Gastroesophageal sphincter (tissue), 4 donors: ENCODE results near the gene HIGD1A. TPM values are rescaled to one million over a fixed set of nuclear protein-coding genes. Genes with fewer than 3 reads are reported as not detected.

Experiments used
- ATAC-seq: fragments of 150-250 bp; one replicate; pipeline ENCODE4 v1.9.1; 2016; ENCODE audit warnings: mild to moderate bottlenecking, moderate library complexity
- H3K27ac ChIP-seq, 4 donors: fragments of 200-600 bp; sonication (generic) in 3 of 4; 1 replicate in 3 of 4; 2 replicates in 1 of 4; pipeline ENCODE4 v1.5.1; 2016 to 2019
- H3K27me3 ChIP-seq: fragments of 200-600 bp; sonication (generic); one replicate; pipeline ENCODE4 v1.5.1; 2019
- H3K36me3 ChIP-seq, 2 donors: fragments of 200-600 bp; sonication (generic); one replicate each; pipeline ENCODE4 v1.5.1; 2019; ENCODE audit warnings: control low read depth in 1 of 2
- H3K4me1 ChIP-seq, 3 donors: fragments of 200-600 bp; sonication (generic); 1 replicate in 2 of 3; 2 replicates in 1 of 3; pipeline ENCODE4 v1.5.1; 2016 to 2019; ENCODE audit warnings: control low read depth in 2 of 3
- H3K4me3 ChIP-seq, 2 donors: fragments of 200-600 bp; sonication (generic); one replicate each; pipeline ENCODE4 v1.5.1; 2019; ENCODE audit warnings: mild to moderate bottlenecking in 1 of 2, moderate library complexity in 1 of 2
- H3K9me3 ChIP-seq, 3 donors: fragments of 200-600 bp; sonication (generic); one replicate each; pipeline ENCODE4 v1.5.1; 2017 to 2019; ENCODE audit warnings: control low read depth in 2 of 3
- EP300 ChIP-seq: sonication (generic); formaldehyde crosslinking; IDR thresholded peaks from one replicate; pipeline ENCODE4 v1.6.1; 2017; ENCODE audit warnings: antibody characterized with exemption, mild to moderate bottlenecking
- POLR2A ChIP-seq, 2 donors: fragments of 450-650 bp; IDR thresholded peaks; one replicate each; pipeline ENCODE4 v1.6.1; 2017; ENCODE audit warnings: antibody characterized with exemption in 2 of 2, mild to moderate bottlenecking in 2 of 2, moderate library complexity in 1 of 2
- POLR2AphosphoS5 ChIP-seq: sonication (generic); formaldehyde crosslinking; IDR thresholded peaks from one replicate; pipeline ENCODE4 v1.6.1; 2017; ENCODE audit warnings: antibody characterized with exemption
- WGBS, 2 donors: methylation state at CpG; one replicate each; pipeline ENCODE4 v1.1.5; 2018; ENCODE audit warnings: low coverage in 1 of 2; 5-methylcytosine and 5-hydroxymethylcytosine counted together
- total RNA-seq, 4 donors: library from RNA; depleted of rRNA; stranded (reverse); fragments of >200 nt; gene quantifications; one replicate each; pipeline ENCODE4 v1.1.0, GENCODE V29; 2016
- TF ChIP-seq, protein P1 (sequence below), 4 experiments: fragments of 200-600 bp in 2 of 4; fragments of 450-650 bp in 2 of 4; sonication (generic) in 1 of 4; IDR thresholded peaks; one replicate each; pipeline ENCODE4 v1.5.1; 2017 to 2019; ENCODE audit warnings: antibody characterized with exemption in 4 of 4, mild to moderate bottlenecking in 2 of 4, moderate library complexity in 2 of 4

The HIGD1A gene
- total RNA-seq, result 100 to 1,000 TPM; 173 to 657 (median 393) TPM

DNA sequence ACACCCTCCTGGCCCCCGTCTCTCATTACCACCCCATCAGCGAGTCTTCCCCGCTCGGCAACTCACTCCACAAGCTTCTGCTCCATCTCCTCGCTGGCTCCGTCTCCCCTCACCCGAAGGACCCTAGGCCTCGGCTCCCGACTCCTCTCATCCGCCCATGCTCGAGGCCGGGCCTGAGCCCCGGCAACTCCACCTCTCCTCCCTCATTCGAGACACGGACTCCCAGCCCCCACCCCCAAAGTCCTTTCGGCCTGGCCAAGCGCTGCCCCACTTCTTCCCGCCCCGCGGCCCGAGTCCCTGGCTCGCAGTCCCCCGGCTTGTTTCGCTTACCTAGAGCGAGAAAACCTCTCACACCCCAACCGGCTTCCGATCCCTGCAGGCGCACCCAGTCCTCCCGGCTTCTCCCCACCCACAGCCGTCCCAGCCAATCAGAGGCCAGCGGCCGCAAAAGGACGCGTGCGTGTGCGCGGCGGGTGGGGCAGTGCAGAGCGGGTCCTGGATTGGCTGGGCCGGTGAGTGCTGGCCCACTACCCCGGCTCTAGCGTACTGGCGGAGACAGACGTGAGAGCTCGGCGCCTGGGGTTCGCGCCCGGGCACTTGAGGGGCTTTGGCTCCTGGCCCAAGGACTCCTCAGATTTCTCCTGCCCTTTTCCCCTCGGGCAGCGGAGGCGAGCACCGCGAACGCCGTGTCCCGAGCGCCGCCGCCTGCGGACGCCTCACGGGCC, at the start of gene HIGD1A:
TSS of gene HIGD1A (minus strand) at position 385 of the 725 bp plus-strand sequence. CDS start 10,237 bp downstream, outside the sequence.
- Histone ChIP-seq H3K27me3 (no peaks in the 10 kb centered on the region), H3K4me1 (peaks cover 16 to 53% (median 22%) of the 10 kb centered on the region in 3 donors), H3K9me3 (no peaks in the 10 kb centered on the region), H3K36me3 (no peaks in the 10 kb centered on the region), H3K27ac (peak within 1 kb of the TSS; percentile 85 to 99 (median 96)), H3K4me3 (peak within 1 kb of the TSS; percentile 68 to 76)
- TF ChIP-seq POLR2AphosphoS5 (peak; percentile 99), POLR2A (IDR thresholded peaks at IDR 0.05) (peak; percentile 94 to 96), EP300 (no peak)
- TF ChIP-seq, protein P1, sequence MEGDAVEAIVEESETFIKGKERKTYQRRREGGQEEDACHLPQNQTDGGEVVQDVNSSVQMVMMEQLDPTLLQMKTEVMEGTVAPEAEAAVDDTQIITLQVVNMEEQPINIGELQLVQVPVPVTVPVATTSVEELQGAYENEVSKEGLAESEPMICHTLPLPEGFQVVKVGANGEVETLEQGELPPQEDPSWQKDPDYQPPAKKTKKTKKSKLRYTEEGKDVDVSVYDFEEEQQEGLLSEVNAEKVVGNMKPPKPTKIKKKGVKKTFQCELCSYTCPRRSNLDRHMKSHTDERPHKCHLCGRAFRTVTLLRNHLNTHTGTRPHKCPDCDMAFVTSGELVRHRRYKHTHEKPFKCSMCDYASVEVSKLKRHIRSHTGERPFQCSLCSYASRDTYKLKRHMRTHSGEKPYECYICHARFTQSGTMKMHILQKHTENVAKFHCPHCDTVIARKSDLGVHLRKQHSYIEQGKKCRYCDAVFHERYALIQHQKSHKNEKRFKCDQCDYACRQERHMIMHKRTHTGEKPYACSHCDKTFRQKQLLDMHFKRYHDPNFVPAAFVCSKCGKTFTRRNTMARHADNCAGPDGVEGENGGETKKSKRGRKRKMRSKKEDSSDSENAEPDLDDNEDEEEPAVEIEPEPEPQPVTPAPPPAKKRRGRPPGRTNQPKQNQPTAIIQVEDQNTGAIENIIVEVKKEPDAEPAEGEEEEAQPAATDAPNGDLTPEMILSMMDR (IDR thresholded peaks at IDR 0.05), result no peak
- peak; percentile 100 for ATAC-seq
- 2% methylated on average over 25 of the region's 63 CpGs; no CpG with 5 or more reads in 1 of the 2 donors for WGBS, 2 donors

GRCh38 chr3:42853739-42854302, 49.5 kb upstream of the HIGD1A start:
- H3K27ac ChIP-seq, result no peak overlapping the region
- 76 to 92% methylated on average over 4 of the region's 4 CpGs for WGBS, 2 donors

GRCh38 chr3:42853056-42853455, 48.8 kb upstream of the HIGD1A start:
- Histone ChIP-seq H3K36me3 (no peaks in the 10 kb centered on the region), H3K27me3 (no peaks in the 10 kb centered on the region), H3K9me3 (no peaks in the 10 kb centered on the region), H3K27ac (peak overlapping the region in 1 of 4 donors; percentile 20), H3K4me1 (peaks cover 0 to 22% (median 8%) of the 10 kb centered on the region in 3 donors), H3K4me3 (no peak overlapping the region)
- ATAC-seq, result no peak
- WGBS, 2 donors, result 80 to 86% methylated on average over 1 of the region's 1 CpG
- TF ChIP-seq POLR2A (IDR thresholded peaks at IDR 0.05) (no peak), EP300 (no peak), POLR2AphosphoS5 (no peak)
- TF ChIP-seq, protein P1 (IDR thresholded peaks at IDR 0.05), result no peak

More at GRCh38 chr3:42853739-42854302, 49.5 kb upstream of the HIGD1A start:
- Histone ChIP-seq H3K4me3 (no peak overlapping the region), H3K9me3 (no peaks in the 10 kb centered on the region), H3K4me1 (peaks cover 0 to 22% (median 8%) of the 10 kb centered on the region in 3 donors), H3K27me3 (no peaks in the 10 kb centered on the region), H3K36me3 (no peaks in the 10 kb centered on the region)
- TF ChIP-seq, protein P1 (IDR thresholded peaks at IDR 0.05), result no peak
- TF ChIP-seq EP300 (no peak), POLR2AphosphoS5 (no peak), POLR2A (IDR thresholded peaks at IDR 0.05) (no peak)
- no peak for ATAC-seq

- no peaks in the 10 kb centered on the region for H3K27me3 ChIP-seq
- peak; percentile 76 for ATAC-seq
- H3K9me3 ChIP-seq, result no peaks in the 10 kb centered on the region
- H3K36me3 ChIP-seq, result no peaks in the 10 kb centered on the region
- H3K4me3 ChIP-seq, result no peak overlapping the region
- TF ChIP-seq, protein P1 (IDR thresholded peaks at IDR 0.05), result no peak
- TF ChIP-seq POLR2AphosphoS5 (no peak), POLR2A (IDR thresholded peaks at IDR 0.05) (no peak), EP300 (no peak)
- H3K27ac ChIP-seq, result peak overlapping the region in 2 of 4 donors; percentile 20 to 42
- WGBS, 2 donors, result 0 to 10% methylated on average over 1 to 2 of the region's 2 CpGs
- H3K4me1 ChIP-seq, result peaks cover 0 to 27% (median 12%) of the 10 kb centered on the region in 3 donors
These were observed 48.2 kb upstream of the HIGD1A start for GRCh38 chr3:42852441-42852840.
